Natural killer cell (primary cell): ENCODE data around the gene RPRD1B. TPM values are rescaled to one million over a fixed set of nuclear protein-coding genes. Genes with fewer than 3 reads are reported as not detected.

Experiments
- ATAC-seq, 3 donors: fragments of 150-1000 bp in 2 of 3; fragments of 200-7000 bp in 1 of 3; cut with Tn5 transposase; 1 replicate in 1 of 3; 2 replicates in 2 of 3; pipeline ENCODE4 v1.10.0; 2021; ENCODE audit warnings: mild to moderate bottlenecking in 2 of 3, moderate library complexity in 2 of 3
- DNase-seq, 2 donors: peaks; one replicate each; pipeline versions ENCODE4 v3.0.0 to v3.0.0-alpha.2; 2013 to 2021; ENCODE audit warnings: mixed read lengths in 1 of 2
- H3K27ac ChIP-seq: one replicate; pipeline ENCODE4 v1.5.1; 2013; ENCODE audit warnings: mild to moderate bottlenecking, low read length
- H3K27me3 ChIP-seq: one replicate; pipeline ENCODE4 v1.6.1; 2013; ENCODE audit warnings: low read length; ENCODE audit not compliant: control insufficient read depth, insufficient read depth
- H3K36me3 ChIP-seq: one replicate; pipeline ENCODE4 v1.6.1; 2013; ENCODE audit warnings: low read length; ENCODE audit not compliant: control insufficient read depth, insufficient read depth
- H3K4me1 ChIP-seq: one replicate; pipeline ENCODE4 v1.6.1; 2013; ENCODE audit warnings: low read length; ENCODE audit not compliant: control insufficient read depth, insufficient read depth
- H3K4me3 ChIP-seq: one replicate; pipeline ENCODE4 v1.5.1; 2013; ENCODE audit warnings: low read length
- H3K9me3 ChIP-seq: one replicate; pipeline ENCODE4 v1.6.1; 2013; ENCODE audit warnings: low read length; ENCODE audit not compliant: control insufficient read depth, insufficient read depth
- H3K27ac Mint-ChIP-seq, 2 donors: one replicate each; pipeline ENCODE4 v1.8.0; 2022; ENCODE audit warnings: mild to moderate bottlenecking in 2 of 2, mixed read lengths in 2 of 2, moderate library complexity in 1 of 2
- H3K27me3 Mint-ChIP-seq, 2 donors: one replicate each; pipeline ENCODE4 v1.8.0; 2022; ENCODE audit warnings: low read depth in 2 of 2, mixed read lengths in 2 of 2
- H3K36me3 Mint-ChIP-seq: one replicate; pipeline ENCODE4 v1.8.0; 2022; ENCODE audit warnings: mixed read lengths
- H3K4me1 Mint-ChIP-seq, 2 donors: one replicate each; pipeline ENCODE4 v1.8.0; 2022; ENCODE audit warnings: mixed read lengths in 2 of 2
- H3K4me3 Mint-ChIP-seq: one replicate; pipeline ENCODE4 v1.8.0; 2022; ENCODE audit warnings: mild to moderate bottlenecking, moderate library complexity, mixed read lengths
- H3K9me3 Mint-ChIP-seq, 2 donors: one replicate each; pipeline ENCODE4 v1.8.0; 2022; ENCODE audit warnings: mixed read lengths in 2 of 2
- CTCF ChIP-seq: fragments of 200-600 bp; IDR thresholded peaks from one replicate; pipeline ENCODE4 v1.8.0; 2022; ENCODE audit warnings: antibody characterized with exemption
- WGBS: methylation state at CpG from one replicate; pipeline ENCODE4 v1.1.7; 2013; ENCODE audit warnings: missing lambda C conversion rate; ENCODE audit not compliant: insufficient coverage; 5-methylcytosine and 5-hydroxymethylcytosine counted together
- intact Hi-C: fragments of 100-400 bp; cut with micrococcal nuclease; formaldehyde crosslinking; loops from one replicate; pipeline ENCODE4 v1.14.2; 2022
- total RNA-seq, 4 donors: library from RNA; stranded (reverse); fragments of 120-200 nt in 1 of 4; gene quantifications; one replicate each; pipeline versions ENCODE4 v1.2.3 to v1.2.4, GENCODE V29; 2013 to 2022

The RPRD1B gene
- total RNA-seq, 3 donors from 2014 or later (not counting 1 experiment from before 2014, with no cell fraction given): 75.8 to 87.3 (median 77.6) TPM

- Histone ChIP-seq H3K4me3 (no peak overlapping the region), H3K36me3 (peaks cover 28% of the 10 kb centered on the region), H3K27me3 (no peaks in the 10 kb centered on the region), H3K27ac (no peak overlapping the region), H3K4me1 (no peaks in the 10 kb centered on the region), H3K9me3 (peaks cover 4% of the 10 kb centered on the region)
- ATAC-seq (no peak), DNase-seq (no peak)
- Mint-ChIP-seq H3K9me3 (peaks cover 3% of the 10 kb centered on the region in 2 donors), H3K36me3 (peaks cover 24% of the 10 kb centered on the region), H3K4me1 (peaks cover 21 to 37% of the 10 kb centered on the region in 2 donors), H3K4me3 (no peak overlapping the region), H3K27me3 (no peaks in the 10 kb centered on the region), H3K27ac (no peak overlapping the region)
- no peak for TF ChIP-seq CTCF
- WGBS: no CpG with 5 or more reads among the region's 2 CpGs
- intact Hi-C loops: no loop called here
These were observed 15.2 kb upstream of the RPRD1B start for GRCh38 chr20:38018385-38018784.

- 92% methylated on average over 1 of the region's 2 CpGs for WGBS
- no peak overlapping the region for H3K27ac Mint-ChIP-seq
- H3K4me1 Mint-ChIP-seq: peaks cover 31 to 37% of the 10 kb centered on the region in 2 donors
- no peaks in the 10 kb centered on the region for H3K4me1 ChIP-seq
- H3K36me3 Mint-ChIP-seq: peaks cover 21% of the 10 kb centered on the region
- ATAC-seq (no peak), DNase-seq (no peak)
- peaks cover 3% of the 10 kb centered on the region in 2 donors for H3K9me3 Mint-ChIP-seq
- no peaks in the 10 kb centered on the region for H3K27me3 Mint-ChIP-seq
- intact Hi-C loops: no loop called here
- H3K36me3 ChIP-seq: peaks cover 20% of the 10 kb centered on the region
- no peak overlapping the region for H3K4me3 ChIP-seq
- no peak for TF ChIP-seq CTCF
- H3K27me3 ChIP-seq: no peaks in the 10 kb centered on the region
- H3K4me3 Mint-ChIP-seq: no peak overlapping the region
- peaks cover 4% of the 10 kb centered on the region for H3K9me3 ChIP-seq
- no peak overlapping the region for H3K27ac ChIP-seq
These were observed 12.3 kb upstream of the RPRD1B start for GRCh38 chr20:38021087-38021772.

- intact Hi-C loops: no loop called here
- peaks cover 22 to 43% of the 10 kb centered on the region in 2 donors for H3K4me1 Mint-ChIP-seq
- no peak for DNase-seq
- H3K4me3 ChIP-seq: no peak overlapping the region
- H3K4me3 Mint-ChIP-seq: no peak overlapping the region
- H3K27me3 Mint-ChIP-seq: no peaks in the 10 kb centered on the region
- H3K27me3 ChIP-seq: no peaks in the 10 kb centered on the region
- no peak for TF ChIP-seq CTCF
- H3K4me1 ChIP-seq: no peaks in the 10 kb centered on the region
- H3K36me3 Mint-ChIP-seq: peaks cover 4% of the 10 kb centered on the region
- peaks cover 8% of the 10 kb centered on the region for H3K36me3 ChIP-seq
- no peaks in the 10 kb centered on the region for H3K9me3 ChIP-seq
- H3K9me3 Mint-ChIP-seq: peaks cover under 1% of the 10 kb centered on the region in 2 donors
- H3K27ac ChIP-seq: no peak overlapping the region
- no peak for ATAC-seq
- H3K27ac Mint-ChIP-seq: peak overlapping the region in 1 of 2 donors; percentile 58
- 78% methylated on average over 4 of the region's 5 CpGs for WGBS
These were observed 10.2 kb upstream of the RPRD1B start for GRCh38 chr20:38023181-38024001.
